HepG2 (cell line): Measurements from ENCODE around the gene UACA. TPM values are rescaled to one million over a fixed set of nuclear protein-coding genes. Genes with fewer than 3 reads are reported as not detected.

Source experiments
- CAMTA2 ChIP-seq: sonication (generic); formaldehyde crosslinking; IDR thresholded peaks from 2 replicates; pipeline ENCODE4 v1.4.0; 2020; ENCODE audit warnings: mild to moderate bottlenecking, missing genetic modification reagents, borderline replicate concordance
- CREB1 ChIP-seq, 2 experiments: fragments of 450-650 bp in 1 of 2; IDR thresholded peaks; 2 replicates each; pipeline ENCODE4 v1.6.1; 2016 to 2017; ENCODE audit warnings: control low read depth in 1 of 2, mild to moderate bottlenecking in 1 of 2, missing compliant biosample characterization in 1 of 2, missing genetic modification characterization in 1 of 2
- ELF4 ChIP-seq: sonication (generic); formaldehyde crosslinking; IDR thresholded peaks from 2 replicates; pipeline ENCODE4 v1.5.0; 2020; ENCODE audit warnings: missing genetic modification reagents, mild to moderate bottlenecking, moderate library complexity, borderline replicate concordance
- KDM1A ChIP-seq: IDR thresholded peaks from 2 replicates; pipeline ENCODE4 v1.6.1; 2016; ENCODE audit warnings: missing compliant biosample characterization
- KDM5B ChIP-seq: sonication (generic); formaldehyde crosslinking; IDR thresholded peaks from 2 replicates; pipeline ENCODE4 v1.4.0; 2020; ENCODE audit warnings: missing genetic modification reagents, mild to moderate bottlenecking, borderline replicate concordance
- NCOA5 ChIP-seq: sonication (generic); formaldehyde crosslinking; IDR thresholded peaks from 2 replicates; pipeline ENCODE4 v1.4.0; 2020; ENCODE audit warnings: missing genetic modification reagents
- NCOR1 ChIP-seq: fragments of 200-600 bp; sonication (generic); IDR thresholded peaks from 2 replicates; pipeline ENCODE4 v1.7.0; 2017; ENCODE audit warnings: antibody characterized with exemption, low read length, borderline replicate concordance
- NR2F2 ChIP-seq: IDR thresholded peaks from 2 replicates; pipeline ENCODE4 v1.6.1; 2012; ENCODE audit warnings: low read depth, inconsistent platforms, borderline replicate concordance
- SRF ChIP-seq: IDR thresholded peaks from 2 replicates; pipeline ENCODE4 v1.6.1; 2011; ENCODE audit warnings: mild to moderate bottlenecking, low read depth, low read length, moderate library complexity
- TBP ChIP-seq: sonication (generic); formaldehyde crosslinking; IDR thresholded peaks from 2 replicates; pipeline ENCODE4 v1.5.0; 2020; ENCODE audit warnings: missing genetic modification reagents
- TCF7 ChIP-seq: sonication (generic); IDR thresholded peaks from 2 replicates; pipeline ENCODE4 v1.6.1; 2016; ENCODE audit warnings: antibody characterized with exemption, low read depth
- TOPORS ChIP-seq: sonication (generic); formaldehyde crosslinking; IDR thresholded peaks from 2 replicates; pipeline ENCODE4 v1.8.0; 2023; ENCODE audit warnings: mild to moderate bottlenecking, missing genetic modification reagents
- ZFX ChIP-seq: sonication (generic); formaldehyde crosslinking; IDR thresholded peaks from 2 replicates; pipeline ENCODE4 v1.4.0; 2020; ENCODE audit warnings: mild to moderate bottlenecking, low read depth, missing genetic modification reagents, moderate library complexity
- ZNF12 ChIP-seq: sonication (generic); formaldehyde crosslinking; IDR thresholded peaks from 2 replicates; pipeline ENCODE4 v1.5.0; 2020; ENCODE audit warnings: missing genetic modification reagents
- ZNF224 ChIP-seq: sonication (generic); formaldehyde crosslinking; IDR thresholded peaks from 2 replicates; pipeline ENCODE4 v1.5.0; 2020; ENCODE audit warnings: mild to moderate bottlenecking, missing genetic modification reagents
- ZNF292 ChIP-seq: sonication (generic); formaldehyde crosslinking; IDR thresholded peaks from 2 replicates; pipeline ENCODE4 v1.8.1; 2022; ENCODE audit warnings: mild to moderate bottlenecking, low read depth, missing genetic modification reagents, borderline replicate concordance
- ZNF407 ChIP-seq: sonication (generic); formaldehyde crosslinking; IDR thresholded peaks from one replicate; pipeline ENCODE4 v1.5.1; 2020; ENCODE audit warnings: mild to moderate bottlenecking, missing genetic modification reagents; ENCODE audit errors: not compliant biosample characterization
- ZNF577 ChIP-seq: sonication (generic); formaldehyde crosslinking; IDR thresholded peaks from 2 replicates; pipeline ENCODE4 v1.4.0; 2020; ENCODE audit warnings: mild to moderate bottlenecking, low read depth, missing genetic modification reagents, borderline replicate concordance
- ZNF761 ChIP-seq: sonication (generic); formaldehyde crosslinking; conservative IDR thresholded peaks from 2 replicates; pipeline ENCODE4 v1.4.0; 2020; ENCODE audit warnings: mild to moderate bottlenecking, missing genetic modification reagents
- ZNF773 ChIP-seq: sonication (generic); formaldehyde crosslinking; IDR thresholded peaks from 2 replicates; pipeline ENCODE4 v1.4.0; 2020; ENCODE audit warnings: missing genetic modification reagents, borderline replicate concordance
- ZNF841 ChIP-seq: sonication (generic); formaldehyde crosslinking; IDR thresholded peaks from 2 replicates; pipeline ENCODE4 v1.8.1; 2023; ENCODE audit warnings: missing genetic modification reagents, borderline replicate concordance
- polyA plus RNA-seq, 8 experiments: library from polyadenylated mRNA; depleted of rRNA in 3 of 8; stranded (reverse) in 7 of 8; unstranded in 1 of 8; fragments of >200 nt; fragmentation: Illumina TruSeq in 4 of 8; extraction: Trizol in 4 of 8; gene quantifications; 2 replicates each; pipeline versions ENCODE4 v1.2.1 to v1.2.3, GENCODE V29; 2011 to 2016; ENCODE audit warnings: low read depth in 4 of 8, missing spikeins in 1 of 8, mixed read lengths in 1 of 8; ENCODE audit not compliant: insufficient read depth in 1 of 8
- total RNA-seq, 5 experiments: library from RNA; depleted of rRNA; stranded (reverse); fragments of >200 nt; fragmentation: Illumina TruSeq; extraction: Trizol; gene quantifications; 2 replicates each; pipeline ENCODE4 v1.2.3, GENCODE V29; 2016; ENCODE audit warnings: low read depth in 1 of 5
- TF ChIP-seq, protein P1 (sequence below): sonication (generic); formaldehyde crosslinking; IDR thresholded peaks from 2 replicates; pipeline ENCODE4 v1.4.0; 2020; ENCODE audit warnings: missing genetic modification reagents

Gene UACA
- total and polyA plus RNA-seq, 2 of the 13 experiments (the other 11 are each of a cell fraction or from before 2014, with no cell fraction given): 17.8 to 39.2 TPM

- TF ChIP-seq ZNF407 (CRISPR knock-in tag) (no peak), ZNF12 (no peak), NCOA5 (CRISPR knock-in tag) (no peak), TOPORS (CRISPR knock-in tag) (no peak), ZFX (peak; percentile 60), CAMTA2 (CRISPR knock-in tag) (0 out of 2 replicates have a peak, but pooled peaks have one; percentile 43), ZNF761 (CRISPR knock-in tag) (no peak), ZNF841 (CRISPR knock-in tag) (no peak), KDM1A (CRISPR knock-in tag) (no peak), ZNF224 (CRISPR knock-in tag) (no peak), NCOR1 (no peak; the same call in 1 of the 2 replicates), CREB1 (IDR thresholded peaks at IDR 0.05) (peak; percentile 73; the same call in 1 of the 2 replicates), CREB1 (CRISPR knock-in tag; IDR thresholded peaks at IDR 0.05) (peak; percentile 89), ZNF577 (CRISPR knock-in tag) (no peak), TCF7 (no peak), NR2F2 (no peak), KDM5B (CRISPR knock-in tag) (peak; percentile 67), TBP (CRISPR knock-in tag) (no peak), SRF (no peak), ZNF292 (CRISPR knock-in tag) (no peak), ELF4 (CRISPR knock-in tag) (no peak), ZNF773 (CRISPR knock-in tag) (no peak)
- TF ChIP-seq, protein P1, sequence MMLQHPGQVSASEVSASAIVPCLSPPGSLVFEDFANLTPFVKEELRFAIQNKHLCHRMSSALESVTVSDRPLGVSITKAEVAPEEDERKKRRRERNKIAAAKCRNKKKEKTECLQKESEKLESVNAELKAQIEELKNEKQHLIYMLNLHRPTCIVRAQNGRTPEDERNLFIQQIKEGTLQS: no peak
These were observed at the start of gene UACA (continued) for GRCh38 chr15:70763120-70763949.
